Measurements from ENCODE around the gene TRIM47.

DNA sequence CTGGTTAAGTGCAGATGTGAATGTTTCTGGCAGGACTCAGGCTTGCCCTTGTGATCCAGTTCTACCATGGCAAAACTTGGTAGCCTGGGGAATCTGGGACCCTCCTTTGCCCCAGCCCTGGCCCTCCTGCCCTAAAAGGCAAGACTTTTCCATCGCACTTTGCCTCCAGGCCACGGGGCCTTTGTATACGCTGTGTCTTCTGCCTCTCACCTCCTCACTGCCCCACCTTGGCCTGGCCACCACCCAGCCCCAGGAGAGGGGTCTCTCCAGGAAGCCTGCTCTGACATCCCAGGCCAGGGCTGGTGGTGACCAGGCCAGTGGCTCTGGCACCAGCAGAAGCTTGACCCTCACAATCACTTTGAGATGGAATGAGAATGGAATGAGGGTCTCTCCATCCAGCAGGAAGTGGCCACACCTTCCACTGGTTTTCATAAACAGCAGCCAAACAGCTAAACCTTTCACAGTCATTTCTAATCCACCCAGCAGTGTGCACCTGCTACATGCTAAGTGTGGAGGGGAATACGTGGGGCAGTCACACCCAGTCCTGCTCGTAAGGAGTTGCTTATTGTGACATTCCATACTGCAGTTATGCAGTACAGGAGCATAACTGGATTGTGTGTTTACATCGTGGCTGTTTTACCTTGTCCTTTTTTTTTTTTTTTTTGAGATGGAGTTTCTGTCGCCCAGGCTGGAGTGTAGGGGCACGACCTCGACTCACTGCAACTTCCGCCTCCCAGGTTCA lies 27.9 kb upstream of the TRIM47 start:
- TF ChIP-seq, protein P1, sequence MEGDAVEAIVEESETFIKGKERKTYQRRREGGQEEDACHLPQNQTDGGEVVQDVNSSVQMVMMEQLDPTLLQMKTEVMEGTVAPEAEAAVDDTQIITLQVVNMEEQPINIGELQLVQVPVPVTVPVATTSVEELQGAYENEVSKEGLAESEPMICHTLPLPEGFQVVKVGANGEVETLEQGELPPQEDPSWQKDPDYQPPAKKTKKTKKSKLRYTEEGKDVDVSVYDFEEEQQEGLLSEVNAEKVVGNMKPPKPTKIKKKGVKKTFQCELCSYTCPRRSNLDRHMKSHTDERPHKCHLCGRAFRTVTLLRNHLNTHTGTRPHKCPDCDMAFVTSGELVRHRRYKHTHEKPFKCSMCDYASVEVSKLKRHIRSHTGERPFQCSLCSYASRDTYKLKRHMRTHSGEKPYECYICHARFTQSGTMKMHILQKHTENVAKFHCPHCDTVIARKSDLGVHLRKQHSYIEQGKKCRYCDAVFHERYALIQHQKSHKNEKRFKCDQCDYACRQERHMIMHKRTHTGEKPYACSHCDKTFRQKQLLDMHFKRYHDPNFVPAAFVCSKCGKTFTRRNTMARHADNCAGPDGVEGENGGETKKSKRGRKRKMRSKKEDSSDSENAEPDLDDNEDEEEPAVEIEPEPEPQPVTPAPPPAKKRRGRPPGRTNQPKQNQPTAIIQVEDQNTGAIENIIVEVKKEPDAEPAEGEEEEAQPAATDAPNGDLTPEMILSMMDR (IDR thresholded peaks at IDR 0.05; ENCODE audit: low read length): no peak
- TF ChIP-seq EZH2 (IDR thresholded peaks at IDR 0.05; ENCODE audit: borderline replicate concordance, low read length): no peak
